ENCODE measurements around the gene MINDY4. TPM values are rescaled to one million over a fixed set of nuclear protein-coding genes. Genes with fewer than 3 reads are reported as not detected.

Gene MINDY4
- total RNA-seq, 5 donors from 2014 or later (not counting 1 experiment from before 2014, with no cell fraction given) = 0.60 to 1.7 (median 1.2) TPM

- no peaks in the 10 kb centered on the region for H3K27me3 ChIP-seq (replicated peaks in 1 of 2; ENCODE audit: control insufficient read depth in 2 of 2, extremely low read depth in 1 of 2, insufficient read depth in 2 of 2, low read length in 1 of 2)
- no peak overlapping the region for H3K4me3 ChIP-seq (ENCODE audit: control insufficient read depth in 1 of 2, extremely low read depth in 1 of 2, low read length in 1 of 2)
- no peak overlapping the region for H3K27ac ChIP-seq (ENCODE audit: low read length)
- DNase-seq = no peak
- Mint-ChIP-seq H3K9me3 (no peaks in the 10 kb centered on the region), H3K4me1 (peaks cover 47 to 73% (median 51%) of the 10 kb centered on the region in 3 donors), H3K36me3 (no peaks in the 10 kb centered on the region), H3K27ac (peak overlapping the region in 1 of 2 donors; percentile 45), H3K4me3 (no peak overlapping the region), H3K27me3 (no peaks in the 10 kb centered on the region)
- H3K36me3 ChIP-seq (ENCODE audit: control insufficient read depth in 2 of 2, extremely low read depth in 1 of 2, insufficient read depth in 1 of 2, low read length in 1 of 2) = no peaks in the 10 kb centered on the region
- ChIA-PET POLR2A (no interaction called here), CTCF (no interaction called here)
- no peaks in the 10 kb centered on the region for H3K9me3 ChIP-seq
- WGBS (ENCODE audit: insufficient coverage) = 87% methylated on average over 12 of the region's 12 CpGs
- peaks cover 21 to 51% of the 10 kb centered on the region in 2 experiments for H3K4me1 ChIP-seq (ENCODE audit: control insufficient read depth in 1 of 2, extremely low read depth in 1 of 2, insufficient read depth in 2 of 2, low read length in 2 of 2)
- ATAC-seq (replicated peaks in 1 of 4) = no peak
Observed at GRCh38 chr7:30732606-30733005, 38.6 kb upstream of the MINDY4 start.

- H3K4me1 ChIP-seq (ENCODE audit: control insufficient read depth in 1 of 2, extremely low read depth in 1 of 2, insufficient read depth in 2 of 2, low read length in 2 of 2) = peaks cover 21 to 49% of the 10 kb centered on the region in 2 experiments
- H3K27me3 ChIP-seq (replicated peaks in 1 of 2; ENCODE audit: control insufficient read depth in 2 of 2, extremely low read depth in 1 of 2, insufficient read depth in 2 of 2, low read length in 1 of 2) = no peaks in the 10 kb centered on the region
- H3K4me3 ChIP-seq (ENCODE audit: control insufficient read depth in 1 of 2, extremely low read depth in 1 of 2, low read length in 1 of 2) = no peak overlapping the region
- ATAC-seq (replicated peaks in 1 of 4) = no peak
- 95% methylated on average over 5 of the region's 6 CpGs for WGBS (ENCODE audit: insufficient coverage)
- POLR2A ChIA-PET = no interaction called here
- H3K27ac ChIP-seq (ENCODE audit: low read length) = no peak overlapping the region
- Mint-ChIP-seq H3K9me3 (no peaks in the 10 kb centered on the region), H3K27ac (peak overlapping the region in 1 of 2 donors; percentile 4), H3K36me3 (no peaks in the 10 kb centered on the region), H3K4me3 (no peak overlapping the region), H3K4me1 (peaks cover 47 to 73% (median 51%) of the 10 kb centered on the region in 3 donors), H3K27me3 (no peaks in the 10 kb centered on the region)
- CTCF ChIA-PET = no interaction called here
- no peak for DNase-seq
- H3K9me3 ChIP-seq = no peaks in the 10 kb centered on the region
- no peaks in the 10 kb centered on the region for H3K36me3 ChIP-seq (ENCODE audit: control insufficient read depth in 2 of 2, extremely low read depth in 1 of 2, insufficient read depth in 1 of 2, low read length in 1 of 2)
Observed at GRCh38 chr7:30733216-30733615, 38.0 kb upstream of the MINDY4 start.

GRCh38 chr7:30733691-30734090 lies 37.5 kb upstream of the MINDY4 start:
- POLR2A ChIA-PET = no interaction called here
- H3K27ac ChIP-seq (ENCODE audit: low read length) = no peak overlapping the region
- Mint-ChIP-seq H3K4me3 (no peak overlapping the region), H3K4me1 (peaks cover 47 to 73% (median 51%) of the 10 kb centered on the region in 3 donors), H3K27ac (no peak overlapping the region), H3K27me3 (no peaks in the 10 kb centered on the region), H3K9me3 (no peaks in the 10 kb centered on the region), H3K36me3 (no peaks in the 10 kb centered on the region)
- no peak overlapping the region for H3K4me3 ChIP-seq (ENCODE audit: control insufficient read depth in 1 of 2, extremely low read depth in 1 of 2, low read length in 1 of 2)
- peaks cover 21 to 49% of the 10 kb centered on the region in 2 experiments for H3K4me1 ChIP-seq (ENCODE audit: control insufficient read depth in 1 of 2, extremely low read depth in 1 of 2, insufficient read depth in 2 of 2, low read length in 2 of 2)
- 92% methylated on average over 11 of the region's 11 CpGs for WGBS (ENCODE audit: insufficient coverage)
- H3K27me3 ChIP-seq (replicated peaks in 1 of 2; ENCODE audit: control insufficient read depth in 2 of 2, extremely low read depth in 1 of 2, insufficient read depth in 2 of 2, low read length in 1 of 2) = no peaks in the 10 kb centered on the region
- no peaks in the 10 kb centered on the region for H3K9me3 ChIP-seq
- CTCF ChIA-PET = interaction anchor here in 1 of 2 donors (1.4 kb wide), 1 partner anchor 11 kb away, joined by 3 read pairs; no protein-coding TSS in a partner anchor
- DNase-seq = no peak
- H3K36me3 ChIP-seq (ENCODE audit: control insufficient read depth in 2 of 2, extremely low read depth in 1 of 2, insufficient read depth in 1 of 2, low read length in 1 of 2) = no peaks in the 10 kb centered on the region
- ATAC-seq (replicated peaks in 1 of 4) = no peak

- no peak for ATAC-seq (replicated peaks in 1 of 4)
- POLR2A ChIA-PET = interaction anchor here in 1 of 2 donors (0.6 kb wide), 1 partner anchor 110 kb away, joined by 3 read pairs; no protein-coding TSS in a partner anchor
Observed at GRCh38 chr7:30734497-30734896, 36.7 kb upstream of the MINDY4 start.

GRCh38 chr7:30735631-30736030 lies 35.6 kb upstream of the MINDY4 start:
- CTCF ChIA-PET = interaction anchor here in 1 of 2 donors (1.2 kb wide), 1 partner anchor 32 kb away, joined by 3 read pairs; no protein-coding TSS in a partner anchor
- H3K27ac ChIP-seq (ENCODE audit: low read length) = no peak overlapping the region
- no peaks in the 10 kb centered on the region for H3K27me3 Mint-ChIP-seq
- H3K4me3 Mint-ChIP-seq = no peak overlapping the region
- H3K4me1 Mint-ChIP-seq = peaks cover 50 to 71% (median 54%) of the 10 kb centered on the region in 3 donors
- no peaks in the 10 kb centered on the region for H3K9me3 ChIP-seq
- no peak for DNase-seq
- H3K36me3 Mint-ChIP-seq = no peaks in the 10 kb centered on the region
- no peak for ATAC-seq (replicated peaks in 1 of 4)
- H3K27me3 ChIP-seq (replicated peaks in 1 of 2; ENCODE audit: control insufficient read depth in 2 of 2, extremely low read depth in 1 of 2, insufficient read depth in 2 of 2, low read length in 1 of 2) = no peaks in the 10 kb centered on the region
- 100% methylated on average over 2 of the region's 3 CpGs for WGBS (ENCODE audit: insufficient coverage)
- peak overlapping the region in 1 of 2 donors; percentile 58 for H3K27ac Mint-ChIP-seq
- H3K9me3 Mint-ChIP-seq = no peaks in the 10 kb centered on the region
- peaks cover 21 to 53% of the 10 kb centered on the region in 2 experiments for H3K4me1 ChIP-seq (ENCODE audit: control insufficient read depth in 1 of 2, extremely low read depth in 1 of 2, insufficient read depth in 2 of 2, low read length in 2 of 2)
- no peak overlapping the region for H3K4me3 ChIP-seq (ENCODE audit: control insufficient read depth in 1 of 2, extremely low read depth in 1 of 2, low read length in 1 of 2)
- H3K36me3 ChIP-seq (ENCODE audit: control insufficient read depth in 2 of 2, extremely low read depth in 1 of 2, insufficient read depth in 1 of 2, low read length in 1 of 2) = no peaks in the 10 kb centered on the region
- POLR2A ChIA-PET = no interaction called here

More at GRCh38 chr7:30734497-30734896, 36.7 kb upstream of the MINDY4 start:
- peaks cover 21 to 51% of the 10 kb centered on the region in 2 experiments for H3K4me1 ChIP-seq (ENCODE audit: control insufficient read depth in 1 of 2, extremely low read depth in 1 of 2, insufficient read depth in 2 of 2, low read length in 2 of 2)
- Mint-ChIP-seq H3K27ac (peak overlapping the region; percentile 52 to 55), H3K27me3 (no peaks in the 10 kb centered on the region), H3K4me1 (peaks cover 47 to 72% (median 53%) of the 10 kb centered on the region in 3 donors), H3K36me3 (no peaks in the 10 kb centered on the region), H3K4me3 (no peak overlapping the region), H3K9me3 (no peaks in the 10 kb centered on the region)
- no peak overlapping the region for H3K4me3 ChIP-seq (ENCODE audit: control insufficient read depth in 1 of 2, extremely low read depth in 1 of 2, low read length in 1 of 2)
- H3K27me3 ChIP-seq (replicated peaks in 1 of 2; ENCODE audit: control insufficient read depth in 2 of 2, extremely low read depth in 1 of 2, insufficient read depth in 2 of 2, low read length in 1 of 2) = no peaks in the 10 kb centered on the region
- H3K36me3 ChIP-seq (ENCODE audit: control insufficient read depth in 2 of 2, extremely low read depth in 1 of 2, insufficient read depth in 1 of 2, low read length in 1 of 2) = no peaks in the 10 kb centered on the region
- no peak for DNase-seq
- H3K9me3 ChIP-seq = no peaks in the 10 kb centered on the region
- no peak overlapping the region for H3K27ac ChIP-seq (ENCODE audit: low read length)
- WGBS (ENCODE audit: insufficient coverage) = 89% methylated on average over 6 of the region's 7 CpGs
- CTCF ChIA-PET = interaction anchor here (1.2 to 1.4 kb wide), 2 partner anchors 11 to 31 kb away, joined by 3 read pairs; no protein-coding TSS in a partner anchor

GRCh38 chr7:30736291-30736690 lies 34.9 kb upstream of the MINDY4 start:
- H3K27ac ChIP-seq (ENCODE audit: low read length) = no peak overlapping the region
- H3K4me1 ChIP-seq (ENCODE audit: control insufficient read depth in 1 of 2, extremely low read depth in 1 of 2, insufficient read depth in 2 of 2, low read length in 2 of 2) = peaks cover 17 to 50% of the 10 kb centered on the region in 2 experiments
- H3K9me3 ChIP-seq = no peaks in the 10 kb centered on the region
- H3K36me3 ChIP-seq (ENCODE audit: control insufficient read depth in 2 of 2, extremely low read depth in 1 of 2, insufficient read depth in 1 of 2, low read length in 1 of 2) = no peaks in the 10 kb centered on the region
- Mint-ChIP-seq H3K9me3 (no peaks in the 10 kb centered on the region), H3K4me3 (no peak overlapping the region), H3K27me3 (no peaks in the 10 kb centered on the region), H3K4me1 (peaks cover 48 to 70% (median 54%) of the 10 kb centered on the region in 3 donors), H3K27ac (peak overlapping the region in 1 of 2 donors; percentile 6), H3K36me3 (no peaks in the 10 kb centered on the region)
- ChIA-PET POLR2A (no interaction called here), CTCF (no interaction called here)
- ATAC-seq (replicated peaks in 1 of 4) = no peak
- H3K4me3 ChIP-seq (ENCODE audit: control insufficient read depth in 1 of 2, extremely low read depth in 1 of 2, low read length in 1 of 2) = no peak overlapping the region
- H3K27me3 ChIP-seq (replicated peaks in 1 of 2; ENCODE audit: control insufficient read depth in 2 of 2, extremely low read depth in 1 of 2, insufficient read depth in 2 of 2, low read length in 1 of 2) = no peaks in the 10 kb centered on the region
- no peak for DNase-seq
- 95% methylated on average over 2 of the region's 4 CpGs for WGBS (ENCODE audit: insufficient coverage)

All from T-cell (primary cell).